Activated CD4-positive, CD25-positive, alpha-beta regulatory T cell treated with anti-CD3 and anti-CD28 coated beads, Interleukin-2, amount 50 U/mL, for 72 hours (primary cell): ENCODE results near the gene FBF1.
"Not testable (repeated sequence)": the region's sequence is repeated elsewhere in the genome, so short reads cannot be mapped to it uniquely, and the experiment has no call there.

Experiments
- DNase-seq: peaks from one replicate; pipeline ENCODE4 v3.0.0; 2021

FBF1 gene

DNA sequence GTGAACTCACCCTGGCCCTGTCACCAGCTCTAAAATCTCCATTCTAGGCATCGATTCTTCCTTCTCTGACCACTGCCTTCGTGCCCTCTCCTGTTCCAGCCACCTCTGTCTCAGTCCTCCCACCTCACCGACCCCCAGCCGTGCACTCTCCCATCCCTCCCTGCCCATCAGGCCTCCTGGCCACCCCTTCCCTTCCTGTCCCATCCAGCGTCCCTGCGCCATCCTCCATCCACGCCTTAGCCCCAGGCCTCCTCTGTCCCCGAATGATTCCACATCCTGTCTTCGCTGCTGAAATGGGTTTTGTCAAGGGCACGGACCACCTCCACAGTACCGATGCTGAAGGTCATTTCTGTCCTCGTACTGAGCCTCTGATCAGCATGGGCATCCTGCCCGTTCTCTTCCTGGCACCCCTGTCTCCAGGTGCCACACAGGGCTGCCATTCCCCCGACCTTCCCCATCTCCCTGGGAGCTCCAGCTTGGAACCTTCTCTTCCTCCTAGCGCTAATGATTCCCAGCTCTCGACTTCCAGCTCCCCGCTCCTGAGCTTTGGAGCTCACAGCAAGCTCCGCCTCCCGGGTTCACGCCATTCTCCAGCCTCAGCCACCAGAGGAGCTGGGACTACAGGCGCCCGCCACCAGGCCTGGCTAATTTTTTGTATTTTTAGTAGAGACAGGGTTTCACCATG lies 46.7 kb downstream of the FBF1 start:
- no peak for DNase-seq

DNA sequence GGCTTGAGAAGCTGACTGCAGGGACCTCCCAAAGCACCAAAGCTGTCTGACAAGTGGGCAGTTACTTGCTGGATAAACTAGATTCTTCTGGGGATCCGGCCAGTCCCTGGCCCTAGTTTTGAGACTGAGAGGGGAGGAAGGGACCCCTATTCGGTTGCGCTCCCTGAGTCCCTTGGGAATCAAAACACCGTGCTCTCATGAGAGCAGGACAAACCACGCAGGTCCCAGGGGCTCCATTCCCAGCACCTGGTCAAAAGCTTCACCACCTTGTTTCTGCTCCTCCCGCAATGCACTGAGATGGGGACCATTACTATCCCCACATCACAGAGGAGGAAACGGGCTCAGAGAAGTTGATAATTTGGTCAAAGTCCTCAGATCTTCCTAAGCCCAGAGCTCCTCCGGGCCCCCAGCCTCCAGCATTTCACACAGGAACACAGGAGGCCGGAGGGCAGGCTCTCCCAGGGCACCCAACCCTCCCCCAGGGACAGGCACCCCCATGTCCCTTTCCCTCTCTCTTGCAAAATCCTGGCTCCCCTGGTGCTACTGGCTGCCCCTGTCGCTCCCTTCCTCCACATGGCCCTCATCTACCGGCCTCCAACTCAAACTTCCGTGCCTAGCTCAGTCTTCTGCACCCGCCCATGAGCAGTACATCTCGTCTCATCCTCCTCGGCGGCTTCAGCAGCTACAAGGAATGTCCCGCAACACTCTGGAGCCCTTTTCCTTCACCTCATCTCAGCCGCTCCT lies 47.4 kb downstream of the FBF1 start:
- DNase-seq, result no peak

DNA sequence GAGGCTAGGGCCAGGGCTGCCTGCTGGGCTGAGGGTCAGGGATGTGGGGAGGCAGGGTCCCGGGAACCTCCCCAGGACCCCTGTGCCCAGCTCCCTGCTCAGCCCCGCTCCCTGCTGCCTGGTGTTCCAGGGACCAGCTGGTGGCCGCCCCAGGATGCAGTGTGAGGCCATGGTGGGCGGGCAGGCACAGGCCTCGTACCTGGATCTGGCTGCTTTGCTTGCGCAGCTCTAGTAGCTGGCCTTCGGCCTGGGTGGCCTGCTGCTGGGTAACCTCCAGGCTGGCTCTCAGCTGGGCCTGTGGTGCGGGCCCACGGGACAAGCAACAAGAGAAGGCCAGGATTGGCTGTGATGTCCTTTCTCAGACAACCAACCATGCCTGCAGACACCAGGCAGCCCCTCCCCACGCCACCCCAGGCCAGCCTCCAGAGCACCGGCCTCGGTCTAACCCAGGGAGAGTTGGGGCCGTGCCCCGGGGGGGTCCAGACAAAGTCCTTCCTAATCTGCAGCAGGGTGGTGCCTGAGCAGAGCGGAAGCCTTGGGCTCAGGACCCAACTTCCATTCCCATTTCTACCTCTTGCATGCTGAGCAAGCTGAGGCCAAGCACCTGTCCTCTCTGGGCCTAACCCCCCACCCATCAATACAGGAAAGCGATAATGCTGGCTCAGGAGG lies 48.2 kb downstream of the FBF1 start:
- no peak for DNase-seq

- no peak for DNase-seq
These were observed 49.0 kb downstream of the FBF1 start for GRCh38 chr17:75891605-75892555.

DNA sequence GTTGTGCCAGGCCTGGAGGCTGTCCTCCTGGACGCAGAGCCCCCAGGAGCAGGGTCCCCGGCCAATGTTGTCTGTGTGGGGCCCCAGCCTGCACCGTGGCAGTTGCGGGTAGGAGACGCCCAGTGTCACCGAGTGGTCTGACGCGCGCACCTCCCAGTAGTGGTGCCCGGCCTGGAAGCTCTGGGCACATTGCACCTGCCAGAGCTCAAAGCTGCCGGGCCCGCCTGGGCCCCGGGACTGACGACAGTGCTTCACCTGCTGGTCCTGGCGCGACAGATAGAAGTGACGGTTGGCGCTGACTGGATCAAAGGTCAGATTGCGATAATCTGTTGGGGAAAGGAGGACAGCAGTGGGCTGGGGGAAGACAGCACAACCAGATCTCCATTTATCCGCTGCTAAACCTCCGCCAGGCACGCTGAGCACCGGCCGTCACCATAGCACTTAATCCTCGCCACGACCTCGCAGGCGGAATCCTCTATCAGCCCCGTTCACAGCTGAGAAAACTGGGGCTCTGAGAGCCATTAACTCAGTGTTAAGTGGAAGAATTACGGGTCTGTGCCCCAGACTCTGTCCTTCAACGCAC lies 49.7 kb downstream of the FBF1 start:
- no peak for DNase-seq

GRCh38 chr17:75889454-75889853 lies 51.4 kb downstream of the FBF1 start:
- DNase-seq, result no peak

- DNase-seq, result no peak
These were observed 52.4 kb downstream of the FBF1 start for GRCh38 chr17:75888484-75888883.

DNA sequence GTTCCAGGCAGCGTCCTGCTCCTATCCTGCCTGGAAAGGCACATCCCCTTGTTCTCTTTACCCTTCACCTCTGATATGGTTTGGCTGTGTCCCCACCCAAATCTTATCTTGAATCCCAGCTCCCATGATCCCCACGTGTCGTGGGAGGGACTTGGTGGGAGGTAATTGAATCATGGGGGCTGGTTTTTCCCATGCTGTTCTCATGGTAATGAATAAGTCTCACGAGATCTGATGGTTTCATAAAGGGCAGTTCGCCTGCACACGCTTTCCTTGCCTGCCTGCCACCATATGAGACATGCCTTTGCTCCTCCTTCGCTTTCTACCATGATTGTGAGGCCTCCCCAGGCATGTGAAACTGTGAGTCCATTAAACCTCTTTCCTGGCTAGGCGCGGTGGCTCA lies 55.0 kb downstream of the FBF1 start:
- DNase-seq, result not testable (repeated sequence)

GRCh38 chr17:75885431-75885830 lies 55.4 kb downstream of the FBF1 start:
- DNase-seq, result no peak

GRCh38 chr17:75881678-75882454 lies 59.0 kb downstream of the FBF1 start:
- DNase-seq, result no peak

DNA sequence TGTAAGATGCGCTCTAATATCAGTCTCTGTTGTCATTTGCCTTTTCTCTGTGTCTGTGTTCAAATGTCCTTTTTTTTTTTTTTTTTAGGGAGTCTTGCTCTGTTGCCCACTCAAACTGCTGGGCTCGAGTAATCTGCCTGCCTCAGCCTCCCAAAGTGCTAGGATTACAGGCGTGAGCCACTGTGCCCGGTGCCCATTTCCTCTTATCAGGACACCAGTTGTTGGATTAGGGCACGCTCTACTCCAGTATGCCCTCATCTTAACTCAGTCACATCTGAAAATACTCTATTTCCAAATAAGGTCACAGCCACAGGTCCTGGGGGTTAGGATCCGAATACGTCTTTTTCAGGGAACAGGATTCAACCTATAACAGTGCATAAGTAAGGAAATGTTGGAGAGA lies 60.6 kb downstream of the FBF1 start:
- no peak for DNase-seq

GRCh38 chr17:75878174-75878998 lies 62.5 kb downstream of the FBF1 start, which contains the start of gene TRIM47:
TRIM47 (minus strand) TSS chr17:75878581; CDS start chr17:75878548, 33 bp downstream.
- DNase-seq, result no peak

DNA sequence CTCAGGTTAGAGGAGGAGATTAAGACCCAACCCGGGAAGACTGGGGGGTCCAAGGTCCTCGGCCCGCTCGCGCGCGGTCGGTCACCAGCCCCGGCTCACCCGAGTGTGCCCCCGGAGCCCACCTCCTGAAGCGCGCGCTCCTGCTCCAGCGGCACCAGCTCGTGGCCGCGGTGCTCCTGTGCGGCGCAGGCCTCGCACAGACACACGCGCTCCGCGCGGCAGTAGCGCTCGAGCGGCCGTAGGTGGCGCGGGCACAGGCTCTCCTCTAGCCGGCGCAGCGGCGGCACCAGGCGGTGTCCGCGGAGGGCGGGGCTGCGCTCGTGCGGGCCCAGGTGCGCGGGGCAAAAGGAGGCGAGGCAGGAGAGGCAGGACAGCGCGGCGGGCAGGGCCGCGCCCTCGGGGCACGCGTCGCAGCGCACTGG lies 63.1 kb downstream of the FBF1 start:
- peak; percentile 70 for DNase-seq

- peak; percentile 49 for DNase-seq
These were observed 63.7 kb downstream of the FBF1 start for GRCh38 chr17:75876938-75877751.

DNA sequence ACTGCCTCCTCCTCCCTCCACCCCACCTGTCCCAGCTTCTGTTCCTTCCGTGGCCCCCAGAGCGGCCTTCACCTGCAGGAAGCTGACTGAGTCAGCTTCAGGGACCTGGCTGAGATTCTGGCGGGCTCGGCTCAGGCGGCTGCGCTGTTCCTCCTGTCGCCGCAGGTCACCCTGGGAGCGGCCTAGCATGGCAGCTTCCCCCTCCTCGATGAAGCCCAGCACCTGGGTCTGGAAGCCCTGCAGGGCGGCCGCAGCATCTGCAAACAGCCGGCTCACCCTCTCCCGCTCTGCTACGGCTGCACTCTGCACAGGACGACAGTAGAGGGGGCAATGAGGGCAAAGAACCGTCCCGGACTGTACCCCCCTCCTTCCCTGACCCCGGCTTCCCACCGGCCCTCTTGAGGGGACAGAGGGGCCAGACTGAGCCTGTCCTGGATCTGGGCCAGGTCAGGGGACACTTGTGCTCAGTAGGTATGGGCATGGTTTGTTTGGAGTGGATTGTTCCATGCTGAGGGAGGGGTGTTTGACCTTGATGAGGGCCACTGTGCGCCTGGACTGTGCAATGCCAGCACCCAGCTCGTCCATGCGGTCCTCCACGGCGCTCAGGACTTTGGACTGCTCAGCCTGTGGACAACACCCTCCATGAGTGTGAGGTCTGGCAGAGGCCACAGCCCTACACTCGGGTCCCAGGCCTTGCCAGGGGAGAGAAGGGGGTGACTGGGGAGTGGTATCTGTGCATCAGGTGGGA lies 64.5 kb downstream of the FBF1 start:
- peak; percentile 54 for DNase-seq

DNA sequence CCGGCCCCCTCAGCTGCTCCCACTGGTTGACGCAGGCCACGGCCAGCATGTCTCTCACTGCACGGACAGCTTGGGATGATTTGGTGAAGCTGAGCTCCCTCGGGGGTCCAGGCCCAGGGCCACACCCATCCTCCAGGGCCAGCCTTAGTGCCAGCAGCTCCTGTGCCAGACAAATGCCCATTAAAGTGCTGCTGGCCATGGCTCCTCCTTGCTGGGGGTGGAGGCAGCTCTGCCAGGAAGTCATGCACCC lies 65.0 kb downstream of the FBF1 start:
- no peak for DNase-seq

DNA sequence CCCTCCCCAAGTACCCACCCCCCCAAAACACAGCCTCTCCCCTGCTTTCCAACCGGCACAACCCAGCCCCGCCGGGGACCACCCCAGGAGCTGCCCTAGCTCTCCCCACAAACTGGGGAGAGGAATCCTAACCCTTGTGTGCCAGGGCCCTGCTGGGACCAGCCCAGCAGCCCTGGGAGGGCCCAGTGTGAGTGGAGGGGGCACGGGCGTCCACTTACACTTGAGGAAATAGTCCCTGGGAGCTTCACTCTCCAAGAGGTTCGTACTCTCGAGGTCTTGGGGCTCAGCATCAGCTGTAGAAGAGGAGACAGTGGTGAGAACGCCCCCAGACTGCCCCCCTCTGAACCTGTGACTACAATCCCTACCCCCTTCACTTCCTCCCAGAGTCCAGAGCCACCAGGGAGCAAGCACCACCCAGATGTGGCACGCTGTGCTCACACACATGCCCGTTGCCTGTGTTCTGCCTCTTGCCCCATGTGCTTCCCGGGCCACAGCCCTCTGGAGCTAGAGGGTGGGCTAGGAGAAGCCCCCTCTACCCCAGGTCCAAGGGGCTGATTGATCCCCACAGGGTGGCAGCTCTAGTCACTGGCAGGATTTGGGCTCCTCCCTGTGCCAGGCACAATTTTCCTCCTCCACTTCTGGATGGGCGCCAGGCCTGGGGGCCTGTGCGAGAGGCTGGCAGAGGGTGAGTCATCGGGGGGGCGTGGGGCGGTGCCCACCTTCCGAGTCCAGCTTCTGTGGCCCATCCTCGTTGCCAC lies 65.5 kb downstream of the FBF1 start:
- DNase-seq, result no peak
